Suprapubic skin (tissue), 4 donors: Measurements from ENCODE around the gene AMPH. TPM values are rescaled to one million over a fixed set of nuclear protein-coding genes. Genes with fewer than 3 reads are reported as not detected.
A peak's percentile ranks its signal among the peaks of the same experiment; 100 is the strongest.

Experiments
- DNase-seq, 2 donors: peaks; one replicate each; pipeline ENCODE4 v3.0.0-alpha.2; 2019; ENCODE audit warnings: low spot score in 2 of 2
- H3K27ac ChIP-seq: fragments of 200-600 bp; sonication (generic); one replicate; pipeline ENCODE4 v1.5.1; 2019
- H3K27me3 ChIP-seq: fragments of 200-600 bp; sonication (generic); one replicate; pipeline ENCODE4 v1.5.1; 2019
- H3K36me3 ChIP-seq: fragments of 200-600 bp; sonication (generic); one replicate; pipeline ENCODE4 v1.5.1; 2019
- H3K4me1 ChIP-seq: fragments of 200-600 bp; sonication (generic); one replicate; pipeline ENCODE4 v1.5.1; 2019
- H3K4me3 ChIP-seq: fragments of 200-600 bp; sonication (generic); one replicate; pipeline ENCODE4 v1.5.1; 2019; ENCODE audit warnings: mild to moderate bottlenecking
- H3K9me3 ChIP-seq: fragments of 200-600 bp; sonication (generic); one replicate; pipeline ENCODE4 v1.5.1; 2019
- CTCF ChIP-seq, 2 donors: fragments of 200-600 bp in 1 of 2; fragments of 450-650 bp in 1 of 2; sonication (generic) in 1 of 2; IDR thresholded peaks; one replicate each; pipeline ENCODE4 v1.5.1; 2016 to 2019; ENCODE audit warnings: antibody characterized with exemption in 2 of 2, mild to moderate bottlenecking in 1 of 2, moderate library complexity in 1 of 2
- EP300 ChIP-seq: sonication (generic); formaldehyde crosslinking; IDR thresholded peaks from one replicate; pipeline ENCODE4 v1.6.1; 2017; ENCODE audit warnings: antibody characterized with exemption
- POLR2A ChIP-seq, 2 donors: fragments of 450-650 bp; IDR thresholded peaks; one replicate each; pipeline ENCODE4 v1.6.1; 2017; ENCODE audit warnings: antibody characterized with exemption in 2 of 2, mild to moderate bottlenecking in 2 of 2, moderate library complexity in 2 of 2
- POLR2AphosphoS5 ChIP-seq, 3 donors: sonication (generic); formaldehyde crosslinking; IDR thresholded peaks; one replicate each; pipeline ENCODE4 v1.6.1; 2017; ENCODE audit warnings: antibody characterized with exemption in 3 of 3
- WGBS: methylation state at CpG from one replicate; pipeline ENCODE4 v1.1.5; 2018; 5-methylcytosine and 5-hydroxymethylcytosine counted together
- total RNA-seq, 4 donors: library from RNA; depleted of rRNA; stranded (reverse); fragments of >200 nt; gene quantifications; one replicate each; pipeline ENCODE4 v1.1.0, GENCODE V29; 2016

Gene AMPH
- 1 to 10 TPM; 1.7 to 6.3 (median 2.3) TPM for total RNA-seq

- Histone ChIP-seq H3K4me3 (peak within 1 kb of the TSS; percentile 59), H3K4me1 (peaks cover 11% of the 10 kb centered on the region), H3K9me3 (no peaks in the 10 kb centered on the region), H3K27me3 (peaks cover 23% of the 10 kb centered on the region), H3K27ac (no peak within 1 kb of the TSS), H3K36me3 (no peaks in the 10 kb centered on the region)
- TF ChIP-seq POLR2A (IDR thresholded peaks at IDR 0.05): no peak
- no peak for TF ChIP-seq CTCF (IDR thresholded peaks at IDR 0.05)
- no peak for TF ChIP-seq POLR2AphosphoS5 (IDR thresholded peaks at IDR 0.05)
- no peak for TF ChIP-seq EP300
- peak; percentile 68 to 76 for DNase-seq
- WGBS: under 1% methylated on average over 41 of the region's 105 CpGs
Measured at GRCh38 chr7:38630720-38631673, at the start of gene AMPH. TSS of gene AMPH (minus strand) at chr7:38631373. CDS start at chr7:38631351, 22 bp downstream.

- DNase-seq: no peak
- Histone ChIP-seq H3K27ac (no peak overlapping the region), H3K36me3 (no peaks in the 10 kb centered on the region), H3K9me3 (no peaks in the 10 kb centered on the region), H3K27me3 (no peaks in the 10 kb centered on the region), H3K4me3 (no peak overlapping the region), H3K4me1 (no peaks in the 10 kb centered on the region)
- 55% methylated on average over 3 of the region's 3 CpGs for WGBS
- no peak for TF ChIP-seq POLR2AphosphoS5 (IDR thresholded peaks at IDR 0.05)
- TF ChIP-seq EP300: no peak
- no peak for TF ChIP-seq POLR2A (IDR thresholded peaks at IDR 0.05)
- no peak for TF ChIP-seq CTCF (IDR thresholded peaks at IDR 0.05)
Measured at GRCh38 chr7:38679419-38679818, 48.2 kb upstream of the AMPH start.

- Histone ChIP-seq H3K27ac (no peak overlapping the region), H3K27me3 (no peaks in the 10 kb centered on the region), H3K36me3 (no peaks in the 10 kb centered on the region), H3K4me1 (no peaks in the 10 kb centered on the region), H3K4me3 (no peak overlapping the region), H3K9me3 (no peaks in the 10 kb centered on the region)
- TF ChIP-seq EP300: no peak
- no peak for TF ChIP-seq POLR2A (IDR thresholded peaks at IDR 0.05)
- TF ChIP-seq POLR2AphosphoS5 (IDR thresholded peaks at IDR 0.05): no peak
- no peak for TF ChIP-seq CTCF (IDR thresholded peaks at IDR 0.05)
- WGBS: 85% methylated on average over 1 of the region's 1 CpG
- DNase-seq: no peak
Measured at GRCh38 chr7:38678698-38679054, 47.5 kb upstream of the AMPH start.

- Histone ChIP-seq H3K4me3 (no peak overlapping the region), H3K4me1 (no peaks in the 10 kb centered on the region), H3K27ac (no peak overlapping the region), H3K36me3 (no peaks in the 10 kb centered on the region), H3K9me3 (no peaks in the 10 kb centered on the region), H3K27me3 (no peaks in the 10 kb centered on the region)
- TF ChIP-seq POLR2AphosphoS5 (IDR thresholded peaks at IDR 0.05): no peak
- no peak for TF ChIP-seq POLR2A (IDR thresholded peaks at IDR 0.05)
- no peak for TF ChIP-seq CTCF (IDR thresholded peaks at IDR 0.05)
- no peak for TF ChIP-seq EP300
- DNase-seq: no peak
- 85% methylated on average over 5 of the region's 5 CpGs for WGBS
Measured at GRCh38 chr7:38677981-38678697, 47.0 kb upstream of the AMPH start.
